8988T (cell line): Measurements from ENCODE around the gene PSG1.

Source experiments
- DNase-seq: peaks from one replicate; pipeline ENCODE4 v3.0.0; 2011

PSG1 gene

GRCh38 chr19:42816894-42817293 lies 62.6 kb downstream of the PSG1 start:
- no peak for DNase-seq
